GM13977 (cell line): ENCODE data around the gene OVOL1.

ENCODE experiments used
- DNase-seq: peaks from one replicate; pipeline ENCODE4 v3.0.0; 2012; ENCODE audit warnings: low spot score
- in situ Hi-C: fragments of 300-500 bp; cut with MboI; formaldehyde crosslinking; loops from one replicate; pipeline ENCODE4 v1.12.0; 2022; ENCODE audit warnings: low sequenced_read_pairs, low pct_unique_long_range_greater_than_20kb, mixed read lengths, inconsistent platforms; ENCODE audit not compliant: unreplicated experiment
- TF ChIP-seq, protein P1 (sequence below): IDR thresholded peaks from 2 replicates; pipeline ENCODE4 v1.5.1; 2012; ENCODE audit warnings: mild to moderate bottlenecking, control low read depth; ENCODE audit not compliant: insufficient read depth; ENCODE audit errors: extremely low read depth, missing control alignments

Gene OVOL1

DNA sequence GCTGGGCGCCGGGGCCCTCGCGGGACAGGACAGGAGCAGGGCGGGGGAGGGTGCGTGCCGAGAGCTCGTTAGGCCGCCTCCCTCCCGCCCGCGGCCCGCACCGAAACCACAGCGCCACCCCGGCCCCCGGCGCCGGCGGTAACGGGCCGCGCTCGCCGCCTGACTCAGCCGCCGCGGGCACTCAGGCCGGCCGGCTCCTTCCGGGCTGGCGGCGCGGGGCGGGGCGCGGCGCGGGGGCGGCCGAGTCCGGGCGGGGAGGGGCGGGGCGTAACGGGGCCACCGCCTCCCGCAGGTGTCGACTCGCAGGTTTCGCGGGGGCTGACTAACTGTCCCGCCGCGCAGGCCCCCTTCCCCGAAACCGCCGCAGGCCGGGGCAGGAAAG is 6.1 kb upstream of the OVOL1 start, which contains the start of gene AP5B1:
Gene AP5B1, minus strand, starts transcription at position 207 of the 382 bp plus-strand sequence. CDS start 385 bp downstream, outside the sequence.
- in situ Hi-C loops, result no loop called here
- DNase-seq, result peak; percentile 95
- TF ChIP-seq, protein P1, sequence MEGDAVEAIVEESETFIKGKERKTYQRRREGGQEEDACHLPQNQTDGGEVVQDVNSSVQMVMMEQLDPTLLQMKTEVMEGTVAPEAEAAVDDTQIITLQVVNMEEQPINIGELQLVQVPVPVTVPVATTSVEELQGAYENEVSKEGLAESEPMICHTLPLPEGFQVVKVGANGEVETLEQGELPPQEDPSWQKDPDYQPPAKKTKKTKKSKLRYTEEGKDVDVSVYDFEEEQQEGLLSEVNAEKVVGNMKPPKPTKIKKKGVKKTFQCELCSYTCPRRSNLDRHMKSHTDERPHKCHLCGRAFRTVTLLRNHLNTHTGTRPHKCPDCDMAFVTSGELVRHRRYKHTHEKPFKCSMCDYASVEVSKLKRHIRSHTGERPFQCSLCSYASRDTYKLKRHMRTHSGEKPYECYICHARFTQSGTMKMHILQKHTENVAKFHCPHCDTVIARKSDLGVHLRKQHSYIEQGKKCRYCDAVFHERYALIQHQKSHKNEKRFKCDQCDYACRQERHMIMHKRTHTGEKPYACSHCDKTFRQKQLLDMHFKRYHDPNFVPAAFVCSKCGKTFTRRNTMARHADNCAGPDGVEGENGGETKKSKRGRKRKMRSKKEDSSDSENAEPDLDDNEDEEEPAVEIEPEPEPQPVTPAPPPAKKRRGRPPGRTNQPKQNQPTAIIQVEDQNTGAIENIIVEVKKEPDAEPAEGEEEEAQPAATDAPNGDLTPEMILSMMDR, result no peak

DNA sequence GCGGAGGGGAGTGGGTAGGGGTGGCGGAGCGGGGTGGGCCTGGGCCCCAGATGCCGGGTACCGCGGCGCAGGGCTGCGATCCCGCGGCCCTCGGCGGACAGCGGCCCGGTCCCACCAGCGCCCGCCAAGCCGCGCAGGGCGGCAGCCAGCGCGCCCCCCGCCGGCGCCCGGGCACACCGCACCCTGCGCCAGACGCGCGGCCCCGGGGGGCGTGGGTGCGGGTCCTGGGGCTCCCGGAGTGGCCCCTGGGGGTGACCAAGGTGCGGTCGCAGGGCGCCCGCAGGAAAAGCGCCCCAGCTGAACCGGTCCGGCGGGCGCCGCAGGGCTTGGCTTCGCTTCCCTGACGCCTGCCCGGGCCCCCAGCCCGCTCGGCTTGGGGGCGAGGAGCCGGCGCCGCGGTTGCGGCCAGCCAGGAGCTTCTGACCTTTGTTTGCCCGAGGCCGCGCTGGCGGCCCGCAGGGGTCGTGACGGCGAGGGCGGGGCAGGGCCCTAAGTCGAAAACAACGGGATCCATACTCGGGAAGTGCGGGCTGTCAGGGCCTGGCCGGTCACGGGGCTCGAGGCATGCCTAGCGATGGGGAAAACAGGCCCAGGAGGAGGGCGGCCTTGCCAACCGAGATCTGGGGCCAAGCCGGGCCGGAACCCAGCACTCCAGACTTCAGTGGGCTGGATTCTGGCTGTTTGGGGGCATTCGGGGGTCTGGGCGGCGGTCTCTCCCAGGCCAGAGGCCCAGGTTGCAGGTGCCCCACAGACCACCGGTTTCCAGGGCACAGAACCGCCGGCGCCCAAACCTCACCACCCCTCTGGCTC is 5.5 kb upstream of the OVOL1 start:
- in situ Hi-C loops, result no loop called here
- peak; percentile 17 for DNase-seq
- TF ChIP-seq, protein P1, result peak; percentile 58

DNA sequence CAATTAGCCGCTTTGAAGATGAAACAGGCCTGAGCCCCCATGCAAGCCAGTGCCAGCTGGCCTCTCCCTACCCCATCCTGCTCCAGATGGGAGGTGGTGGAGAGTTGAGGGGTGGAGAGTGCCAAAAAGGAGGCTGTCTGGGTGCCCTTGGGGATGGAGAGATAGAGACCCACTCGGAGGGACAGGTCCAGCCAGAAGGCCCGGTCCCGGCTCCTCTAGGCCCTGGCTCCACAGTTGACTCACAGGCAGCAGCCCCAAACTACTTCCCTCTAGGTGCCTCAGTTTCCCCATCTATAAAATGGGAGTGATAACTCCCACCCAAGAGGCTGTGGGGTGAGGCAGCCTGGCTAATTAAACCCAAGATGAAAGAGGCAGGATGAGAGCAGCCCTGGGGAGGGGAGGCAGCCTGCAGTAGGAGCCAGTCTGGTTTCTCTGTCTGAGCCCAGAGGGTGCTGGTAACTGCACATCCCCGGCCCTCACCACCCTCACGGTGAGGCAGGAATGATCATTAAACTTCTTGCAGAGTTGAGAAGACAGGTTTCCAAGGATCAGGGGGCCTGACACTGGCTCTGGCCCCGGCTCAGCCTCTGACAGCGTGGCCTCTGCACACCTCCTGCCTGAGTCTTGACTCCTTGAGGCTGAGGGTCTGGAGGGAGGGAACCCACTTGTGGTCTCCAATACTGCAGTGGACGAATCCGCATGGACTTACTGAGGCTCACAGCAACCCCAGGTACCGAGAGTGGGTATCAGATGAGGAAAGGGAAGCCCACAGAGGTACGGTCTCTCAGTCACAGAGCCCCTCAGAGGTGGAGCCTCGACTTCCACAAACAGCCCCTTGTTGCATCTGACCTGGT is 4.7 kb upstream of the OVOL1 start:
- no peak for DNase-seq
- TF ChIP-seq, protein P1, result no peak
- in situ Hi-C loops, result no loop called here

DNA sequence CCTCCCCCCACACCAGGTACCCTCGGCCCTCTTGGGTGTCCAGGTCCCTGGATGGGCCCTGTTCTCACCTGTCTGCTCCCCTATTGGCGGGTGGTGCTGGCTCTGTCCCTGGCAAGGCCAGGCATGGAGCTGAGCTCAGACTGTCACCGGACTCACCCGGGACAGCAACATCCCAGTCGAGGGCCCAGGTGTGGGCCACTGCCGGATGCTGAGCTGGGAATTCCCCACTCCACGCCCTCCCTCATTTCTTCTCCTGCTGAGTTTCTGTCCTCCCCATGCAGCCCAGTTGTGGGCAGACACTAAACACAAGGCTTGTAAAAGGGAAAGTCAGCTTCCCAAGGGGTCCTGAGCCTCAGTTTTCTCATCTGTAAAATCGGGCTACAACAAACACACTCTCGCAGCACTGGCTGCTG is 4.0 kb upstream of the OVOL1 start:
- in situ Hi-C loops, result no loop called here

DNA sequence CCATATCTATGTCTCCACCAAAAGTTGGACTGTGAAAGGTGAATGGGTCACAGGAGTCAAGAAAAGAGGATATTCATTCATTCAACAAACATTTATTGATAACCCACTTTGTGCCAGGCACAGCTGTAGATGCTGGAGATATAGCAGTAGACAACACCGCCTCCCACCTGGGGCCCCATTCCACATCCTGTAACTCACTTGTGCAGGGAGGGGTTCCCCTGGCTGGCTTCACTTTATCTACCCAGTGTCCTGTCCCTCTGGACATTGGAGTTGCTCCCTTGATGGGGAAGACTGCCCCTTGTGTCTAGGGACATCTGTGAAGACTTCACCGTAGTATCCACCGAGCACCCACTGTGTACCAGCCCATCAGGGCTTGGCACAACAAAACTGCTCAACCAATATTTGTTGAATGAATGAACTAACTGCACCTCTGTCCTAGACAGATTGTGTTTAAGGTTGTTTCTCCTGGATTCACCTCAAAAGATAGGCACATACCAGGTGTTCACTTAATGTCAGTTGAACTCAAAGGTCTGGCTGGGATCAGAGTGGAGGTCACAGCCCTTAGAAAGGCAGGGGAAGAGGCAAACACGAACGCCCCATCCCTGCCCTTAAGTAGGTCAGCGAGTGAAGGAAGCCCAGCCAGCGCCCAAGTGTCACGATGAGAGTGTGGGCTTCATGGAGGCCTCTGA is 1.4 kb upstream of the OVOL1 start:
- in situ Hi-C loops, result no loop called here

More for the DNA sequence above, 4.0 kb upstream of the OVOL1 start:
- TF ChIP-seq, protein P1, result no peak
- no peak for DNase-seq

More for the DNA sequence above, 1.4 kb upstream of the OVOL1 start:
- DNase-seq, result no peak
- TF ChIP-seq, protein P1, result no peak
